Measurements from ENCODE around the gene GLT6D1. TPM values are rescaled to one million over a fixed set of nuclear protein-coding genes. Genes with fewer than 3 reads are reported as not detected.
"Not testable (repeated sequence)": the region's sequence is repeated elsewhere in the genome, so short reads cannot be mapped to it uniquely, and the experiment has no call there.

The GLT6D1 gene
- total RNA-seq, 1 donor from 2014 or later, result not detected

DNA sequence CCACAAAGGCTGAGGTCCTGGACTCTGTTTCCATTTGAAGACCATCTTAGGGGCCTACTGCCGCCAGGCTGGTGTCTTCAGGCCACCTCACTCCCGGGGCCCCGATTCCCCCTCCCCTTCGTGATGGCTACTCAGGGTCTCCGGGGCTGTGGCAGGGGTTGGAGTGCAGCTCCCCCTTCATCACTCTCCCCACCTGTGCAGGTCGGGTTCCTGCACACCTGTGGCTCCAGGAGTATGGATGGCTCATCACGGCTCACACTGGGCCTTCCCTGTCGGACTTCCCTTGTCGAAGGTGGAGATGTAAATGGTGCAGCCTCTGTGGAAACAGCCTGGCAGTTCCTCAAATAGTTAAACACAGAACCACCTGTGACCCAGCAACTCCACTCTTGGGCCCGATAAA, 35.6 kb upstream of the GLT6D1 start:
- POLR2A ChIA-PET, result no interaction called here
- no peaks in the 10 kb centered on the region for H3K4me1 Mint-ChIP-seq
- no peak for DNase-seq
- H3K9me3 Mint-ChIP-seq, result no peaks in the 10 kb centered on the region
- intact Hi-C loops (cut with micrococcal nuclease), result no loop called here
- H3K27ac Mint-ChIP-seq, result no peak overlapping the region
- CTCF ChIA-PET, result no interaction called here
- H3K4me3 Mint-ChIP-seq, result no peak overlapping the region
- no peak for ATAC-seq (ENCODE audit: low read depth)
- no peaks in the 10 kb centered on the region for H3K36me3 Mint-ChIP-seq (ENCODE audit: low read depth)
- TF ChIP-seq, protein P1, sequence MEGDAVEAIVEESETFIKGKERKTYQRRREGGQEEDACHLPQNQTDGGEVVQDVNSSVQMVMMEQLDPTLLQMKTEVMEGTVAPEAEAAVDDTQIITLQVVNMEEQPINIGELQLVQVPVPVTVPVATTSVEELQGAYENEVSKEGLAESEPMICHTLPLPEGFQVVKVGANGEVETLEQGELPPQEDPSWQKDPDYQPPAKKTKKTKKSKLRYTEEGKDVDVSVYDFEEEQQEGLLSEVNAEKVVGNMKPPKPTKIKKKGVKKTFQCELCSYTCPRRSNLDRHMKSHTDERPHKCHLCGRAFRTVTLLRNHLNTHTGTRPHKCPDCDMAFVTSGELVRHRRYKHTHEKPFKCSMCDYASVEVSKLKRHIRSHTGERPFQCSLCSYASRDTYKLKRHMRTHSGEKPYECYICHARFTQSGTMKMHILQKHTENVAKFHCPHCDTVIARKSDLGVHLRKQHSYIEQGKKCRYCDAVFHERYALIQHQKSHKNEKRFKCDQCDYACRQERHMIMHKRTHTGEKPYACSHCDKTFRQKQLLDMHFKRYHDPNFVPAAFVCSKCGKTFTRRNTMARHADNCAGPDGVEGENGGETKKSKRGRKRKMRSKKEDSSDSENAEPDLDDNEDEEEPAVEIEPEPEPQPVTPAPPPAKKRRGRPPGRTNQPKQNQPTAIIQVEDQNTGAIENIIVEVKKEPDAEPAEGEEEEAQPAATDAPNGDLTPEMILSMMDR (IDR thresholded peaks at IDR 0.05), result no peak
- H3K27me3 Mint-ChIP-seq, result no peaks in the 10 kb centered on the region

DNA sequence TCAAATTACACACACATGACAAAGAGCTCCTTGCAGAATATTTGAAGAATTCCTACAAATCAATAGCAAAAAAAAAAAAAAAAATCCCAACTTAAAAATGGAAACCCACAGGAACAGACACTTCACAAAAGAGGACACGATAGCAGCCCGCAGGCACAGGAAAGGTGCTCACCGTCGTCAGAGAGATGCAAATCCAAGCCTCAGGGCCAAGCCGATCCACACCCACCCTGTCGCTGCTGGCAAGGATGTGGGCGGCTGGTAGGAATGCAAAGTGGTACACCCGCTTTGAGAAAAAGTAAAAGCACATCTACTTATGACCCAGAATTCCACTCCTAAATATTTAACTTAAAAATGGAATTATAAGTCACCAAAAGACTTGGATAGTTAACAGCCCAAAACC, 34.6 kb upstream of the GLT6D1 start:
- no peaks in the 10 kb centered on the region for H3K27me3 Mint-ChIP-seq
- H3K4me3 Mint-ChIP-seq, result no peak overlapping the region
- ATAC-seq (ENCODE audit: low read depth) (no peak), DNase-seq (no peak)
- intact Hi-C loops (cut with micrococcal nuclease), result no loop called here
- CTCF ChIA-PET, result no interaction called here
- H3K9me3 Mint-ChIP-seq, result peaks cover 2% of the 10 kb centered on the region
- H3K27ac Mint-ChIP-seq, result no peak overlapping the region
- POLR2A ChIA-PET, result no interaction called here
- TF ChIP-seq, protein P1 (IDR thresholded peaks at IDR 0.05), result no peak
- no peaks in the 10 kb centered on the region for H3K4me1 Mint-ChIP-seq
- no peaks in the 10 kb centered on the region for H3K36me3 Mint-ChIP-seq (ENCODE audit: low read depth)

DNA sequence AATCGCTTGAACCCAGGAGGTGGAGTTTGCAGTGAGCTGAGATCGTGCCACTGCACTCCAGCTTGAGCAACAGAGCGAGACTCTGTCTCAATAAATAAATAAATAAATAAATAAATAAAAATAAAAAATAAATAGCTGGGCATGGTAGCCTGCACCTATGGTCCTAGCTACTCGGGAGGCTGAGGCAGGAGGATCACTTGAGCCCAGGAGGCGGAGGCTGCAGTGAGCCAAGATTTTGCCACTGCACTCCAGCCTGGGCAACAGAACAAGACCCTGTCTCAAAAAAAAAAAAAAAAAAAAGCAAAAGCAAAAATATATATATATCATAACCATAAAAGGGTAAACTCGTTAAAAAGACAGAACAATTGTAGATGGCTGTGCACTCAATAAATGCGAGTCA, 33.4 kb upstream of the GLT6D1 start:
- DNase-seq; CTCF ChIA-PET; intact Hi-C loops (cut with micrococcal nuclease); H3K36me3 Mint-ChIP-seq (ENCODE audit: low read depth); H3K4me3 Mint-ChIP-seq; H3K27me3 Mint-ChIP-seq; H3K27ac Mint-ChIP-seq; H3K9me3 Mint-ChIP-seq; ATAC-seq (ENCODE audit: low read depth); H3K4me1 Mint-ChIP-seq; POLR2A ChIA-PET: not testable (repeated sequence)

DNA sequence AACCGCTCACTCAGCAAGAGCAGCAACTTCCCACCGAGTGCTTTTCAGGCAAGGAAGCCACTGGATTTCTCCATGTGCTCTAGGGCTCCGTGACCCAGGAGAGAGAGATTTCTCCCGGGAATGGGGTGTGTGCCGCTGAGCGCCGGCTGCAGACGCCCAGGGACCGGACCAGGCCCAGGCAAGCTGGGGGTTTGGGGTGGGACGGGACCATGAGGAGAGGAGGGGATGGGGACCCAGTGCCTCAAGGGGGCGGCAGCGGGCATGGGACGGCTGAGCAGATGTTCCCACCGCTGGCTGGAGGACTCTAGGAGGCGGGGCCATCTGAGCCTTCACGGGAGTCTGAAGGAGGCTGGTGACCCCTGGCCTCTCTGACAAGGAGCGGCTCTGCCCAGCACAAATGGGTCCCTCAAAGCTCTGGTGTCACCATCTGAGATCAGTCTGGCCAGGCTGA, 32.3 kb upstream of the GLT6D1 start:
- POLR2A ChIA-PET, result no interaction called here
- intact Hi-C loops (cut with micrococcal nuclease), result no loop called here
- H3K4me1 Mint-ChIP-seq, result no peaks in the 10 kb centered on the region
- no peaks in the 10 kb centered on the region for H3K27me3 Mint-ChIP-seq
- CTCF ChIA-PET, result no interaction called here
- no peaks in the 10 kb centered on the region for H3K36me3 Mint-ChIP-seq (ENCODE audit: low read depth)
- TF ChIP-seq, protein P1 (IDR thresholded peaks at IDR 0.05), result no peak
- H3K27ac Mint-ChIP-seq, result no peak overlapping the region
- H3K4me3 Mint-ChIP-seq, result no peak overlapping the region
- no peak for DNase-seq
- peaks cover 3% of the 10 kb centered on the region for H3K9me3 Mint-ChIP-seq
- no peak for ATAC-seq (ENCODE audit: low read depth)

DNA sequence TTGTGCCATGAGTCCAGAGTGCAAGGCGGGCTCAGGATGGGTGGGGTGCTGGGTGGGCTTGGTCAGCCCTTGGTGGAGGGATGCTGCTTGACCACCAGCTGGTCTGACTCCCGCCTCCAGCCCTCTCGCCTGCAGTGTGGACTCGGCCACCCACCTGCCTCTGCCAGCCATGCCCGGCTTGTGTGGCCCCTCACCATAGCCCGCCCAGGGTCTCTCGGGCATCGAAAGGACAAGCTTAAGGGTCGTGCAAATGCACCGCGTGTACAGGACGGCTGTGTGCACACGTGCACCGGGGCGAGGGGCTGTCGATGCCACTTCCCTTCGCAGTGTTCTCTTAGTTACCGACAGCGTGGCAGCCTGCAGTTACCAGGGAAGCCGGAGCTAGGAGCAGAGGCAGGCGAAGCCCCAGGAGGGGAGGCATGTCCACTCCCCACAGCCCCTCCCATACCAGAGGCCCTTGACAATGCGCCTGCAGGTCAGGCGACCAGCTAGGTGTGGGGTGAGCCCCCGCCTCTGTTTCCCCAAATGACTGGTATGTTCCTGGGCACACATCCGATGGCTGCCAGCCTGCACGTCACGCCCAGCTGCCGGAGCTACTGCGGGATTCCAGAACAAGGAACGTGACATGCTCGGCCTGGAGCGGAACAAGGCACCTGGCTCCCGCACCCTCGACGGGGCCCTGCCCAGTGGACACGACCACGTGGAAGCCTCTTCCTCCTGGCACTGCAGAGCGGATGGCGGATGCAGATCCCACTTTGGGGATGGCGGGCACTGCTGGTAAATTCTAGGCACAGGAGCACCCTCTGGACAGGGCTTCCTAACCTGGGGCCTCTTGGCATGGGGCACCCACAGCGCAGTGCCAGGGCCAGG, 31.6 kb upstream of the GLT6D1 start:
- TF ChIP-seq, protein P1 (IDR thresholded peaks at IDR 0.05), result no peak
- DNase-seq (no peak), ATAC-seq (ENCODE audit: low read depth) (no peak)
- intact Hi-C loops (cut with micrococcal nuclease), result no loop called here
- Mint-ChIP-seq H3K9me3 (peaks cover 3% of the 10 kb centered on the region), H3K27ac (no peak overlapping the region), H3K4me3 (no peak overlapping the region), H3K4me1 (no peaks in the 10 kb centered on the region), H3K27me3 (no peaks in the 10 kb centered on the region), H3K36me3 (ENCODE audit: low read depth) (no peaks in the 10 kb centered on the region)
- ChIA-PET CTCF (no interaction called here), POLR2A (no interaction called here)

Data from activated B cell treated with CpG ODN at 0.5 μM for 24 hours (primary cell).